DMS 273 (cell line): Measurements from ENCODE around the gene C5orf24.

ENCODE experiments used
- DNase-seq: peaks from one replicate; lab custom pipeline; 2025; ENCODE audit not compliant: unreplicated experiment; lab: John Stamatoyannopoulos, UW

Gene C5orf24

DNA sequence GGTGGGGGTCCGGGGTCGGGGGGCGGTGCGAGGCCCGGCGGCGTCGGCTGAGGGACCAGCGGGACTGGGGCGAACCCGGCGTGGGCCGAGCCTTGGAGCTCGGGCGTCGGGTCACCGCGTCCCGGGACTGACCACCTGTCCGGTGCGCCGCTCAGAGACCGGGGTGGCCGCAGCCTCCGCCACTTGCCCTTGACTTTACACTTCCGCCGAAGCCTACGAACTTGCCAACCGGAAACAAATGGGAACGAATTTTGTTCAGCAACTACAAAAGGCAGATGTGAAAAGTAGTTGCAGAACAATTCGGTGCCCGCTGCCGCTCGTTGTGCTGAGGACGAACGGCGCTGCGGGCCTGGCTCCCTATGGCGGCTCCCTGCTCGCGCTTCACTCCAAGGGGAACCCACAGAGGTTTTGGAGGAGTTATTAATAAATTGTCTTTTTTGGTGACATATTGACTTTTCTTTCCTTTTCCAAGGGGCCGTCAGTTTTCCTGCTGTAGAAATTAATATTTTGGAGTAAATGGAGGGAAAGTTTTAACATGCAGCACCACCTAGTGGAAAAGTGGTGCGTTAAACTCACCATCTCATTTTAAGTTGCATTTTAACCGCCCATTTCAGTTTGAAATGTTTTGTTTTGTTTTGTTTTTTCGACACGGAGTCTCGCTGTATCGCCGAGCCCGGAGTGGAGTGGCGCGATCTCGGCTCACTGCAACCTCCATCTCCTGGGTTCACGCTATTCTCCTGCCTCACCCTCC, 59.7 kb downstream of the C5orf24 start:
- peak; percentile 89 for DNase-seq

DNA sequence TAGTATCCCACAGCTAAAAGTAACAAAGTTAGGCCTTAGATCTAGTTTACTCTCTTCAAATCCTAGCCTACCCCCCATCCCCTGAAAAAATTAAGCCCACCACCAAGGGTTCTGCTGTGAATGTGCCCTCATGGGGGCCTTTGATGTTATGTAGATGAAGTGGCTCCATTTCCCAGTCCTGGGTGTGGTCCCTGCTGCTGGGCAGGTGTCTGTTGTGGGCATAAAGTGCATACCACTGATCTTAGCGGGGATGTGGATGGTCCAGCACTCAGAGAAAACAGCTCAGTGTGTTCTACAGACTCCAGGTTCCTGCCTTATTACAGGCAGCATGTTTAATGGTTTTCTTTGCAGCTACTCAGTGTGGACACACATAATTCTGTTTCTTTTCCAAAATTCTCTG, 61.0 kb downstream of the C5orf24 start:
- DNase-seq: no peak
